ENCODE data around the gene DZIP1L.

GRCh38 chr3:138068046-138068445 is 47.4 kb downstream of the DZIP1L start:
- TF ChIP-seq ZFP30 (CRISPR knock-in tag; IDR thresholded peaks at IDR 0.05) = no peak
- TF ChIP-seq, protein P1, sequence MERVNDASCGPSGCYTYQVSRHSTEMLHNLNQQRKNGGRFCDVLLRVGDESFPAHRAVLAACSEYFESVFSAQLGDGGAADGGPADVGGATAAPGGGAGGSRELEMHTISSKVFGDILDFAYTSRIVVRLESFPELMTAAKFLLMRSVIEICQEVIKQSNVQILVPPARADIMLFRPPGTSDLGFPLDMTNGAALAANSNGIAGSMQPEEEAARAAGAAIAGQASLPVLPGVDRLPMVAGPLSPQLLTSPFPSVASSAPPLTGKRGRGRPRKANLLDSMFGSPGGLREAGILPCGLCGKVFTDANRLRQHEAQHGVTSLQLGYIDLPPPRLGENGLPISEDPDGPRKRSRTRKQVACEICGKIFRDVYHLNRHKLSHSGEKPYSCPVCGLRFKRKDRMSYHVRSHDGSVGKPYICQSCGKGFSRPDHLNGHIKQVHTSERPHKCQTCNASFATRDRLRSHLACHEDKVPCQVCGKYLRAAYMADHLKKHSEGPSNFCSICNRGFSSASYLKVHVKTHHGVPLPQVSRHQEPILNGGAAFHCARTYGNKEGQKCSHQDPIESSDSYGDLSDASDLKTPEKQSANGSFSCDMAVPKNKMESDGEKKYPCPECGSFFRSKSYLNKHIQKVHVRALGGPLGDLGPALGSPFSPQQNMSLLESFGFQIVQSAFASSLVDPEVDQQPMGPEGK (CRISPR knock-in tag; IDR thresholded peaks at IDR 0.05; ENCODE audit: borderline replicate concordance) = no peak
- no peak for TF ChIP-seq ARNTL (CRISPR knock-in tag; IDR thresholded peaks at IDR 0.05; ENCODE audit: borderline replicate concordance, low read depth)
- no peak for TF ChIP-seq BACH2 (CRISPR knock-in tag; IDR thresholded peaks at IDR 0.05; ENCODE audit: borderline replicate concordance)
- TF ChIP-seq TOX (CRISPR knock-in tag; IDR thresholded peaks at IDR 0.05; ENCODE audit: borderline replicate concordance) = no peak
